ENCODE results near the gene PCBP3.

- TF ChIP-seq YY1 (IDR thresholded peaks at IDR 0.05; ENCODE audit: insufficient read depth, insufficient read length), result no peak
- TF ChIP-seq ZNF274 (IDR thresholded peaks at IDR 0.05; ENCODE audit: low read depth, low read length), result no peak
- TF ChIP-seq SUZ12 (IDR thresholded peaks at IDR 0.05; ENCODE audit: extremely low read depth, insufficient read depth, insufficient read length), result no peak
These were observed 109.9 kb downstream of the PCBP3 start for GRCh38 chr21:45753445-45753844.
